Neuronal stem cell (in vitro differentiated cells): ENCODE results near the gene ST6GALNAC2.
A peak's percentile ranks its signal among the peaks of the same experiment; 100 is the strongest.

Experiments used
- DNase-seq: peaks from one replicate; pipeline ENCODE4 v3.0.0-alpha.2; 2013; ENCODE audit warnings: low spot score
- H2AFZ ChIP-seq: one replicate; pipeline ENCODE4 v1.6.1; 2013; ENCODE audit warnings: mild to moderate bottlenecking, low read length, inconsistent platforms
- H2AK5ac ChIP-seq: 2 replicates; pipeline ENCODE4 v1.6.1; 2013; ENCODE audit warnings: low read depth, mild to moderate bottlenecking, inconsistent platforms, low read length, moderate library complexity, mixed read lengths
- H2BK120ac ChIP-seq: 2 replicates; pipeline ENCODE4 v1.6.1; 2013; ENCODE audit warnings: low read depth, mild to moderate bottlenecking, inconsistent platforms, low read length, moderate library complexity, mixed read lengths
- H2BK12ac ChIP-seq: one replicate; pipeline ENCODE4 v1.6.1; 2013; ENCODE audit warnings: low read length, inconsistent platforms
- H2BK15ac ChIP-seq: 2 replicates; pipeline ENCODE4 v1.6.1; 2013; ENCODE audit warnings: mild to moderate bottlenecking, low read length, inconsistent platforms, mixed read lengths
- H2BK5ac ChIP-seq: one replicate; pipeline ENCODE4 v1.6.1; 2013; ENCODE audit warnings: inconsistent platforms, mild to moderate bottlenecking, low read length, moderate library complexity
- H3K14ac ChIP-seq: one replicate; pipeline ENCODE4 v1.6.1; 2013; ENCODE audit warnings: low read length, inconsistent platforms
- H3K18ac ChIP-seq: 2 replicates; pipeline ENCODE4 v1.6.1; 2013; ENCODE audit warnings: low read length, inconsistent platforms
- H3K23ac ChIP-seq: 2 replicates; pipeline ENCODE4 v1.6.1; 2013; ENCODE audit warnings: low read depth, mild to moderate bottlenecking, mixed read lengths, low read length, inconsistent platforms; ENCODE audit not compliant: poor library complexity
- H3K27ac ChIP-seq: replicated peaks from 3 replicates; pipeline ENCODE4 v1.5.1; 2013; ENCODE audit warnings: low read length, inconsistent platforms
- H3K27me3 ChIP-seq, 3 experiments: 2 replicates each; pipeline ENCODE4 v1.6.1; 2013; ENCODE audit warnings: low read length in 3 of 3, mild to moderate bottlenecking in 2 of 3, inconsistent platforms in 1 of 3, low read depth in 1 of 3, mixed read lengths in 1 of 3, moderate library complexity in 1 of 3; ENCODE audit not compliant: control insufficient read depth in 3 of 3, insufficient read depth in 3 of 3
- H3K36me3 ChIP-seq, 2 donors: replicated peaks in 1 of 2; 2 replicates each; pipeline ENCODE4 v1.6.1; 2013; ENCODE audit warnings: low read length in 2 of 2; ENCODE audit not compliant: control insufficient read depth in 2 of 2, insufficient read depth in 2 of 2
- H3K4ac ChIP-seq: 2 replicates; pipeline ENCODE4 v1.6.1; 2013; ENCODE audit warnings: inconsistent platforms, mild to moderate bottlenecking, low read length, moderate library complexity
- H3K4me1 ChIP-seq, 2 donors: 1 replicate in 1 of 2; 2 replicates in 1 of 2; pipeline ENCODE4 v1.6.1; 2013; ENCODE audit warnings: low read length in 2 of 2, low read depth in 1 of 2; ENCODE audit not compliant: control insufficient read depth in 2 of 2, insufficient read depth in 1 of 2
- H3K4me2 ChIP-seq: one replicate; pipeline ENCODE4 v1.6.1; 2013; ENCODE audit warnings: mild to moderate bottlenecking, low read length, inconsistent platforms; ENCODE audit not compliant: insufficient read depth, poor library complexity, severe bottlenecking
- H3K4me3 ChIP-seq, 2 donors: 2 replicates each; pipeline ENCODE4 v1.5.1; 2013; ENCODE audit warnings: low read length in 2 of 2, mild to moderate bottlenecking in 2 of 2, inconsistent platforms in 1 of 2, moderate library complexity in 1 of 2
- H3K79me1 ChIP-seq: one replicate; pipeline ENCODE4 v1.6.1; 2013; ENCODE audit warnings: low read depth, mild to moderate bottlenecking, inconsistent platforms, low read length, moderate library complexity
- H3K9ac ChIP-seq: one replicate; pipeline ENCODE4 v1.6.1; 2013; ENCODE audit warnings: mild to moderate bottlenecking, low read depth, low read length, inconsistent platforms; ENCODE audit not compliant: poor library complexity
- H3K9me3 ChIP-seq, 2 donors: replicated peaks in 1 of 2; 2 replicates each; pipeline versions ENCODE3 to v1.6.1; 2013; ENCODE audit warnings: low read length in 2 of 2, mild to moderate bottlenecking in 2 of 2, inconsistent platforms in 1 of 2, low read depth in 1 of 2, mixed read lengths in 1 of 2, moderate library complexity in 1 of 2; ENCODE audit not compliant: control insufficient read depth in 2 of 2, insufficient read depth in 1 of 2
- H4K8ac ChIP-seq: one replicate; pipeline ENCODE4 v1.6.1; 2013; ENCODE audit warnings: low read depth, mild to moderate bottlenecking, inconsistent platforms, low read length, moderate library complexity
- H4K91ac ChIP-seq: one replicate; pipeline ENCODE4 v1.6.1; 2013; ENCODE audit warnings: low read length, low read depth, mild to moderate bottlenecking, inconsistent platforms; ENCODE audit not compliant: poor library complexity
- WGBS, 2 donors: extraction: QIAGEN DNeasy Blood & Tissue Kit; methylation state at CpG; one replicate each; pipeline ENCODE4 v1.1.7; 2013; ENCODE audit warnings: missing lambda C conversion rate in 2 of 2, mixed read lengths in 1 of 2; ENCODE audit not compliant: insufficient read length in 2 of 2, insufficient replicate concordance in 1 of 2; ENCODE audit errors: extremely low coverage in 2 of 2; 5-methylcytosine and 5-hydroxymethylcytosine counted together

ST6GALNAC2 gene

GRCh38 chr17:76574166-76574565, 11.5 kb downstream of the ST6GALNAC2 start:
- H3K4ac ChIP-seq = no peak overlapping the region
- H2AK5ac ChIP-seq = no peak overlapping the region
- no peak for DNase-seq
- H2AFZ ChIP-seq = no peak overlapping the region
- no peak overlapping the region for H3K27ac ChIP-seq
- no peak overlapping the region for H4K91ac ChIP-seq
- H3K18ac ChIP-seq = peak overlapping the region; percentile 48
- H3K4me2 ChIP-seq = no peak overlapping the region
- H3K23ac ChIP-seq = peak overlapping the region; percentile 34
- no peak overlapping the region for H4K8ac ChIP-seq
- no peaks in the 10 kb centered on the region for H3K79me1 ChIP-seq
- H3K27me3 ChIP-seq = peaks cover 0 to 10% (median 2%) of the 10 kb centered on the region in 3 experiments
- no peak overlapping the region for H3K14ac ChIP-seq
- WGBS, 2 donors = no CpG with 5 or more reads among the region's 11 CpGs
- H2BK15ac ChIP-seq = no peak overlapping the region
- H3K9me3 ChIP-seq = no peaks in the 10 kb centered on the region
- H2BK120ac ChIP-seq = no peak overlapping the region
- no peak overlapping the region for H2BK12ac ChIP-seq
- H2BK5ac ChIP-seq = no peak overlapping the region
- no peaks in the 10 kb centered on the region for H3K36me3 ChIP-seq
- H3K4me3 ChIP-seq = no peak overlapping the region
- no peak overlapping the region for H3K9ac ChIP-seq
- H3K4me1 ChIP-seq = peaks cover 8 to 12% of the 10 kb centered on the region in 2 donors

DNA sequence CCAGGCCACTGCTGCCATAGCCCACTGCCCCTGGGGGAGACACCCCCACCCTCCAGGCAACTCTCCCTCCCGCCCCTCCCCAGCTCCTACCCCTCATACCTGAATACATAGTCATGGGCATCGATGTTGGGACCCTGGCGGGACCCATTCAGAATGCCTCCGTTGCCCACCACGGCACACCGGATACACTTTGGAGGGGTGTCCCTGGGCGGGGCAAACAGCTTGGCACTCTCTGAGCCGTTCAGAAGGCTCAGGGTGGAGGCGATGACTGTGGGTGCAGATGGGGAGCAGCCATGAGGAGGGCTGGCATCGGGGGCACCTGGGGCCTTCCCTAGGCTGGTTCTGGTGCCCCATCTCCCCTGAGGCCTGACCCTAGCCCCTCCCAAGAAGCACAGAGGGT, 12.6 kb downstream of the ST6GALNAC2 start:
- H3K79me1 ChIP-seq = no peaks in the 10 kb centered on the region
- no peak overlapping the region for H3K4me3 ChIP-seq
- H2AK5ac ChIP-seq = peak overlapping the region; percentile 82
- H2AFZ ChIP-seq = no peak overlapping the region
- H2BK15ac ChIP-seq = peak overlapping the region; percentile 31
- H3K9ac ChIP-seq = no peak overlapping the region
- H3K18ac ChIP-seq = peak overlapping the region; percentile 86
- no peak overlapping the region for H2BK5ac ChIP-seq
- H3K27ac ChIP-seq = no peak overlapping the region
- H3K27me3 ChIP-seq = peaks cover 0 to 10% (median 4%) of the 10 kb centered on the region in 3 experiments
- no peak overlapping the region for H3K4ac ChIP-seq
- DNase-seq = no peak
- H3K4me1 ChIP-seq = peaks cover 8 to 11% of the 10 kb centered on the region in 2 donors
- H2BK12ac ChIP-seq = no peak overlapping the region
- no peak overlapping the region for H3K14ac ChIP-seq
- no peak overlapping the region for H4K91ac ChIP-seq
- H3K23ac ChIP-seq = no peak overlapping the region
- no peaks in the 10 kb centered on the region for H3K9me3 ChIP-seq
- no CpG with 5 or more reads among the region's 10 CpGs for WGBS, 2 donors
- no peak overlapping the region for H4K8ac ChIP-seq
- no peak overlapping the region for H2BK120ac ChIP-seq
- H3K36me3 ChIP-seq = no peaks in the 10 kb centered on the region
- no peak overlapping the region for H3K4me2 ChIP-seq

GRCh38 chr17:76572201-76572910, 13.3 kb downstream of the ST6GALNAC2 start:
- H3K18ac ChIP-seq = peak overlapping the region; percentile 44
- H3K9me3 ChIP-seq = peaks cover 0 to 2% of the 10 kb centered on the region in 2 donors
- H2AK5ac ChIP-seq = peak overlapping the region; percentile 82
- H3K79me1 ChIP-seq = no peaks in the 10 kb centered on the region
- peaks cover 0 to 10% (median 3%) of the 10 kb centered on the region in 3 experiments for H3K27me3 ChIP-seq
- H3K4ac ChIP-seq = no peak overlapping the region
- peaks cover 0 to 2% of the 10 kb centered on the region in 2 donors for H3K36me3 ChIP-seq
- H3K4me1 ChIP-seq = peaks cover 8 to 11% of the 10 kb centered on the region in 2 donors
- H2BK15ac ChIP-seq = peak overlapping the region; percentile 31
- H3K4me2 ChIP-seq = no peak overlapping the region
- H2AFZ ChIP-seq = no peak overlapping the region
- H2BK5ac ChIP-seq = no peak overlapping the region
- no peak overlapping the region for H3K9ac ChIP-seq
- no peak overlapping the region for H2BK12ac ChIP-seq
- DNase-seq = no peak
- peak overlapping the region; percentile 69 for H3K23ac ChIP-seq
- no CpG with 5 or more reads among the region's 17 CpGs for WGBS, 2 donors
- no peak overlapping the region for H3K27ac ChIP-seq
- H3K4me3 ChIP-seq = no peak overlapping the region
- no peak overlapping the region for H4K91ac ChIP-seq
- no peak overlapping the region for H4K8ac ChIP-seq
- no peak overlapping the region for H3K14ac ChIP-seq
- no peak overlapping the region for H2BK120ac ChIP-seq

GRCh38 chr17:76570877-76571471, 14.7 kb downstream of the ST6GALNAC2 start:
- H4K8ac ChIP-seq = no peak overlapping the region
- peaks cover 0 to 10% (median 4%) of the 10 kb centered on the region in 3 experiments for H3K27me3 ChIP-seq
- no peak overlapping the region for H3K9ac ChIP-seq
- no peak overlapping the region for H3K4me2 ChIP-seq
- H3K4me3 ChIP-seq = no peak overlapping the region
- H2BK120ac ChIP-seq = no peak overlapping the region
- no peak overlapping the region for H4K91ac ChIP-seq
- H2BK15ac ChIP-seq = no peak overlapping the region
- no peak overlapping the region for H3K4ac ChIP-seq
- H2AFZ ChIP-seq = no peak overlapping the region
- H3K14ac ChIP-seq = no peak overlapping the region
- WGBS, 2 donors = no CpG with 5 or more reads among the region's 13 CpGs
- H3K4me1 ChIP-seq = peaks cover 8 to 11% of the 10 kb centered on the region in 2 donors
- peaks cover 6 to 10% of the 10 kb centered on the region in 2 donors for H3K36me3 ChIP-seq
- no peak overlapping the region for H3K18ac ChIP-seq
- no peak overlapping the region for H2BK5ac ChIP-seq
- H3K79me1 ChIP-seq = no peaks in the 10 kb centered on the region
- H2BK12ac ChIP-seq = no peak overlapping the region
- no peak for DNase-seq
- H3K27ac ChIP-seq = no peak overlapping the region
- no peak overlapping the region for H2AK5ac ChIP-seq
- peaks cover 0 to 2% of the 10 kb centered on the region in 2 donors for H3K9me3 ChIP-seq
- no peak overlapping the region for H3K23ac ChIP-seq
